HG02678 (cell line): Measurements from ENCODE around the gene MVB12A.

Source experiments
- ATAC-seq: cut with Tn5 transposase; IDR thresholded peaks from one replicate; pipeline ENCODE4 v1.9.1; 2021; ENCODE audit warnings: mild to moderate bottlenecking, moderate library complexity; ENCODE audit not compliant: unreplicated experiment

MVB12A gene

DNA sequence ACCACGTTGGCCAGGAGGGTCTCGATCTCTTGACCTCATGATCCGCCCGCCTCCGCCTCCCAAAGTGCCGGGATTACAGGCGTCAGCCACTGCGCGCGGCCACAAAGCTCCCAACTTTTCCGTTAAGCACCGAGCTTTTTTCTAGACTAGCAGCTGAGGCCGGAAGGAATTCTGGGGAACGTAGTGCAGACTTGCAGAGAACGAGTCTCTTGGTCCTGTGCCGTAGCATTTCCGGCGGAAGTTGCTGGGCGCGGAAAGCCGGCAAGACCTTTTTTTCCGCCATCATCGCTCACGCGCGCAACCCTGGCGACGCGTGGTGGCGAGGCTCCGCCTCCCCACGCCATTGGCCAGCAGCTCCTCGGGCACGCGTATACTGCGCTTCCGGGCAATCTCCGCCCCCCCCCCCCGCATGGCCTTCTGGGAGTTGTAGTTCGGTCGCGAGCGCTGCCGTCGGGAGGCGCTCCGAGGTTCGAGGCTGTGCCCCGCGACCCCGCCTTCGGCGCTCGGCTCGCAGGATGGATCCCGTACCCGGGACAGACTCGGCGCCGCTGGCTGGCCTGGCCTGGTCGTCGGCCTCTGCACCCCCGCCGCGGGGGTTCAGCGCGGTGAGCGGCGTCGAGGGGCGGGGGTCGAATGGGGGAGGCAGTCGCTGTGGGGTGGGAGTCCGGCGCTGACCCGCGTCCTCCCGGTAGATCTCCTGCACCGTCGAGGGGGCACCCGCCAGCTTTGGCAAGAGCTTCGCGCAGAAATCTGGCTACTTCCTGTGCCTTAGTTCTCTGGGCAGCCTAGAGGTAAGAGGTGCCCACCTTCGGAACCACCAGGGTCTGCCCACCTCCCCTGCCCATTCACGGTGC lies at the start of gene MVB12A:
Gene MVB12A (plus strand): TSS at position 427 of the 854 bp plus-strand sequence. CDS start 89 bp downstream, at position 516.
- ATAC-seq, result peak; percentile 83

DNA sequence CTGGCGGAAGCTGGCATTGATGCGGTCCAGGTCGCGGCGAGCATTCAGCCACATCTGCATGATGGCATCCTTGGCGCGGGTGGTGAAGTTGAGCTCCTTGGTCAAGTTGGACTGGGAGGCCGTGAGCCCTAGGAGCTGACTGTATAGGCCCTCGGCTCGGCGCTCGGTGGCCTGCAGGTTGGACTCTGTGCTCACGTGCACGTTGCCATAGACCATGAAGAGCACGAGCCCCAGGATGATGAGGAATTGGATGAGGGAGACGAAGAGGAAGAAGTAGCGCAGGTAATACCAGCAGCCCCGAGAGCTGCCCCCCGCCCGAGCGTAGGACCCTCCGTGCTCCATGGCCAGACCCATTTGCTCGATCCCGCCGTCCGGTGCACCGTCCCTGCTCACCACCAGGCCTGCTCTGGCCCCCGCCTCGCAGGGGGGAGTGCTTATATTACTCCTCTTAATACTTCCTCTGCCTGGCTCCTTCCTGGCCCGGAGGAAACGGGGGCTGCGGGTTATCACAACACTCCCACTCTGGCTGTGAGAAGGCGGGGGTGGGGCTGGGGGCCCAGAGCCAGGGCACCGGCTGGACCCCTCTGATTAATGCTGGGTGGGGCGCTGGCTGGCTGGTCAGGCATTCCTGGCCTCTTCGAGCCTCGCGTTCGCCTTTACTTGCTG lies 42.8 kb upstream of the MVB12A start, which contains the start of gene PLVAP:
Gene PLVAP (minus strand): TSS at position 408 of the 666 bp plus-strand sequence. CDS start 54 bp downstream, at position 354.
- ATAC-seq, result no peak

DNA sequence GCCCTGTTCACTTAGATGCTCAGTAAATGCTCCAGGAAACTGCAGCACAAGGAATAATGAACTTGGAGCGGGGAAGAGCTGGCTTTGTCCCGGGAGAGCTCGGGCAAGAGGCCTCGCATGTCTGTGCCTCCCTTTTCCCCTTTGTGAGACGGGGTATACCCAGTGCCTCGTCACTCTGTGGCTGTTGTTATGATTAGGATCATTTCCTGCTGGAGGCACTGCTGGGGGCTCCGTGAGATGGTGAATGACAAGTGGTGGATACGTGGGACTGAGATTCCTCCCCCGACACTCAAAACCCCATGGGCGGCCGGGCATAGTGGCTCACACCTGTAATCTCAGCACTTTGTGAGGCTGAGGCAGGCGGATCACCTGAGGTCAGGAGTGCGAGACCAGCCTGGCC lies 41.6 kb upstream of the MVB12A start:
- no peak for ATAC-seq

DNA sequence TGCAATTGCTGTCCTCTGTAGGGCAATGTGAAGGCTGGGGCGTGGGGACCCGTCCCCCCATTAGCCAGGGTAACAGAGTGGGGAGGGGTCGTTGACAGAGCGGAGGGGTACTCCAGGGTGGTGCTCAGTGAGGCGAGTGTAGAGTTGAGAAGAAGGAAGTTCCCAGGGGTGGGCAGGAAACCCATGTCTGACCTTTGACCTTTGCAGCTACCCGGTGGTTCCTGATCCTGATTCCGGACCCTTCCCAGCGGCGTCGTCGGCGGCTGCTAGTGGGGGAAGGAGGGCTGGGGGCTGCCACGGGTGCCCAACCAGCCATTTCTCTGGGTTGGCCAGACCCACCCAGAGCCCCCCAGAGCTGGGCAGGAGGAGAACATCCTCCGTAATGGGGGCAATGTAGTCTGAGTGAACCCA lies 40.6 kb upstream of the MVB12A start:
- ATAC-seq, result no peak

DNA sequence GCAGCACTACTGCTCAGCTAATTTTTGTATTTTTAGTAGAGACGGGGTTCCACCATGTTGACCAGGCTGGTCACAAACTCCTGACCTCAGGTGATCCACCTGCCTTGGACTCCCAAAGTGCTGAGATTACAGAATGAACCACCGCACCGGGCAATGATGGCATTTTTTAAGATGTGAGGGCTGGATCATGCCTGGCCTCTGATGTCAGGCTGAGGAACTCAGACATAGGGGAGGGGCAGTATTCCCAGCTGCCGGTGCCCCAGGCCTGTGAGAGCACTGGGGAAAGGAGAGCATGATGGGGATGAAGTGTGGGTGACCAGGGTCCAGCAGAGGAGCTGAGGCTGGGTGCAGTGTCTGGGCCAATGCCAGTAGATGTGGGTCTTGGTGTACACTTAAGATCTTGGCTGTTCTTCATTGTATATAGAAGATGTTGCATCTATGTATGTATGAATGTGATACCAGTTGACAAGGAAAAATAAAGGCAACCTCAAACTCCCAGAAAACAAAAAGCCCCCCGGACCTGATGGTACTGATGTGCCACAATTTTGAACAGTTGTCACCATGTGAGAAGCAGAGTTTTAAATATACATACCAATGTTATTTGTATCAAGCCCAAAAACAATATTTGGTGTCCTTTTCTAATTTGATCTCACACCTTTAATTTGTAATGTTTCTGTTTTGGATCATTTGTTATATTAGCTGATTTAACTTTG lies 39.3 kb upstream of the MVB12A start:
- no peak for ATAC-seq

DNA sequence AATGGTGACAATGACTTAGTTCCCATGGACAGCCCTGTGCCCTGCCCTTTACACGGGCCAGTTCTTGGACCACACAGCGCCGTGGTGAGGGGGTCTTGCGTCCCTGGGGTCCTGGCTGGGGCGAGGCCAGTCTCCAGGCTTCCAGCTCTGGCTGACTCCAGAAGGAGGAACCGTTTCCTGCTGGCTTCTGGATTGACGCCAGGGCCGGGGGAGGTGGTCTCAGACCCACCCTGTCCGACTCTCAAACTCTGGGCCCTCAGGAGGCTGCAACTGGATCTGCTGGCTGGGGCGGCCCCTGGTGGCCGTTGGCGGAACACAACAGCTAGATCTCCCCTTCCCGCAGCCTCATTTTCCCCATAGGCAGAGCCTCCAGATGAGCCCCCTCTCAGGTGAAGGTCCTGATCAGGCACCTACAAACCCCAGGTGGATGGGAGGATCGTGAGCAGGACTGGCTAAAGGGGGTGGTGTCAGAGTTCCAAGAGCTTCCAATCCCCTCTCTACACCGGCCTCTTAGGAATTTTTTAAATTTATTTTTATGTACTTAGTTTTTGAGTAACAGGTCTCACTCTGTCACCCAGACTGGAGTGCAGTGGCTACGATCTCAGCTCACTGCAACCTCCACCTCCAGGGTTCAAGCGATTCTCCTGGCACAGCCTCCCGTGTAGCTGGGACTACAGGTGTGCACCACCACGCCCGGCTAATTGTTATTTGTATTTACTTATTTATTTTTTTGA lies 33.8 kb upstream of the MVB12A start:
- no peak for ATAC-seq

DNA sequence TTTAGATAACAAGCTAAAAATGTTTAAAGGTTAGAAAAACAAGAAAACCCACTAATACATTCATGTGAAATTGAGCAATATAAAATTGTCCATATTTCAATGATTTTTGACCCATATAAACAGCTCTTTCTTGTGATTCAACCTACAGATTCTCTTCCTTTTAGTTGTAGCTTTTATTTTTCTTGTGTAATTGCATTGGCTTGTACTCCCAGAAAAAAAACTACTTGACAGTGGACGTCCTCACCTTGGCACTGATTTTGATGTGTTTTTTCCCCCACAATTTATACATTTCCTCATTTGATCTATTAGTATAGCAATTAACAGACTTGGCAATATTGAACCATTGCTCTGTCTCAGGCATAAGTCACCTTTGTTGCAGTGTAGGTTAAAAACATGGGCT lies 30.6 kb upstream of the MVB12A start:
- ATAC-seq, result no peak

DNA sequence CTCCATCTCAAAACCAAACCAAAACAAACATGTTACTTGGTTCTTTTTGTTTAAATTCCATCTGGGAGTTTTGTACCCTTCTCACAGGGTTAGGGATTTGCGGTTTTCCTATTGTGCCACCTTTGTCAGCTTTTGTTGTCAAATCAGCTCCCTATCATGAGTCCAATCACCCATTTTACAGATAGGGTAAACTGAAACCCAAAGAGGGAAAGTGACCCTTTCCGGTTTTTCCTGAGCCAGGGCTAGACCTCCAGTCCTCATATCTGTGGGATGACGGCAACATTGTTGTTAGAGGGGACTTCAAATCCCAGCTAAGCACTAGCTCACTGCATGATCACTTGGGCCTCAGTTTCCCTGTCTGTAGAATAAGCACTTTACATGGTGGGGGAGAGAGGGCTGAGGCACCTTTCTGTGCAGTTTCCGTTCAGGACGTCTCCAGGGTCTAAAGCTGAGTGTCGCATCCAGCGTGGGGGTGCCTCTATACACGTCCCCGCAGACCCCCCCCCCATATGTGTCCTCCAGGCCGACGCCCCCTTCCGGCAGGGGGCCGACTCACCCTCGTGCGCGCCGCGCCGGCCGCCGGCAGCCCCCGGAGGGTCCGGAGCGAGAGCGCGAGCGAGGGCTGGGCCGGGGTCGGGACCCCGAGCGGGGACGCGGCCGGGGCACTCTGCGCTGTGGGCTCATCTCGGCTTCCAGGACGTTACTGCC lies 29.7 kb upstream of the MVB12A start:
- ATAC-seq, result no peak

DNA sequence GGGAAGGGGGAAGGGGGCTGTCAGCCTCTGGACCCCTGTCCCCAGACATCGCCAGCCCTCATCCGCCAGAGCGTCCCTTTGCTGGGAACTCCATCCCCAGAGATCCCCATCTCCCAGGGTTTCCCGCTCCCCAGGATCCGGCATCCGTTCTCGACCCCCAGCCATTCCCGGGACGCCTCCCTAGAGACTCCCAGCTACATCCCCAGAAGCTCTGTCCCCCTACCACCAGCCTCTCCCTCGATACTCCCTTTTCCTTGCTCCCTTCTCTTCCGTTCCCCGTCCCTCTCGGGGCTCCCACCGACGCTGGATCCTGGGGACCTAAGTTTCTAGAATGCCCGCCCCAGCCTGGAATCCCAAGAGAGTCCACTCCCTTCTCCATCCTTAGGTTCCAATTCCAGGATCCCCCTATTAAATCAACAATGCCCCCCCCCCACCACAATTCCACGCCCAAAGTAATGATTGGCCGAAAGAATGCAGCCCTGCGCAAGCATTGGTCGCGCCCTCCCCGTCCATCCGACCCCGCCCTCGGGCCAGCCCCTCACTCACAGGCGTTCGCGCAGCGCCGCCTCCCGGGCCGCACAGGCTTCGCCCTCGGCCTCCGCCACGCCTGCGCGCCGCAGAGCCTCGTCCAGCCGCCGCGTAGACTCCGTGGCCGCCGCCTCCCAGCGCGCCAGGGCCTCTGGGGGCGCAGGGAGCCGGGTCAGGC lies 29.0 kb upstream of the MVB12A start:
- peak; percentile 94 for ATAC-seq

DNA sequence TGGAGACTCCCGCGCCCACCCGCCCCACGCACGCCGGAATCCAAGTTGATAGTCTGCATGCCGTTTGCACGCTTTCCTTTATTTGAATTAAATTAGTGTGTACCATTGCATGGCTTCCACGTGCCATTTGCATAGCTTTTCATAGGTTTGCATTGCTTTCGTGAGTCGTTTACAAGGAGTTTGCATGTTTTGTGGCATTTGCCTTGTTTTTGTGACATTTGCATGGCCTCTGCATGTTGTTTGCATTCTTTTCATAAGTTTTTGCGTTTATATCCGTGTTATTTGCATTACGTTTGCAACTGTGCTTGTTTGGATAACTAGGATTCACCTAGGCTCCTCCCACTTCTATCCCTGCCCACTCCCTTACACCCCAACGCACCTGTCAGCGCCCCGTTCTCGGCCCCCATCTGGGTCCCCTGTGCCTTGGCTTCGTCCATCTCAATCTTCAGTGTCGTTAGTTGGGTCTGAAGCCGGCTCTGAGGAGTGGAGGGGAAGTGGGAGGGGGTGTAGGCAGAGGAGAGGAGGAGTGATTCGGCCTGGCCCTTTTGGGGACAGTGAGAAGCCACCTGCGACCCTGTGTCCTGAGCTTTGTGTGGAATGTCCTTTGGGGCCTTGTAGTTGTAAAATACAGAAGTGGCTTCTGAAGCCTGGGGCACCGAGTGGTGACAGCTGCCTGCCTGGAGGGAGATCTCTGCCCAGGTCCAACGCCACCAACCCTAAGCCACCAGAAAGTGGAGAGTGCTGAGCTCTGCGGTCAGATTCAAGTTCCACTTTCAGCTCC lies 28.3 kb upstream of the MVB12A start:
- ATAC-seq, result no peak

DNA sequence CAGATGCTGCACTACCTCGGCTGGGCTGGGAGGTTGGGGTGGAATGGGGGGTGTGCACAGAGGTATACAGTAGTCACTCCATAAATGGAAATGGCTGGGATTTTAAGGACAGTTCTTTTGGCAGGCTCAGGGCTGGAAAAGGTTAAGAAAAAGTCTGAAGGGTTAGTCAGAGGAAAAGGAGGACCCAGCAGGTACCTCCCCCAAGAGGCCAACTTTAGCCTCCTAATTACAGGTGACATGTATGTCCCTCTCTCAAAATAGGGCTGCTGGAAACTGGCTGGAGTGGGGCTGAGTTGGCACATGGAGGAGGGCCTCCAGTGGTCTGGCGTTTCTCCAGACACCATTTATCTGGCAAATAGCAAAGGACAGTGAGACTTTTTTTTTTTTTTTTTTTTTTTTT lies 26.8 kb upstream of the MVB12A start:
- no peak for ATAC-seq

DNA sequence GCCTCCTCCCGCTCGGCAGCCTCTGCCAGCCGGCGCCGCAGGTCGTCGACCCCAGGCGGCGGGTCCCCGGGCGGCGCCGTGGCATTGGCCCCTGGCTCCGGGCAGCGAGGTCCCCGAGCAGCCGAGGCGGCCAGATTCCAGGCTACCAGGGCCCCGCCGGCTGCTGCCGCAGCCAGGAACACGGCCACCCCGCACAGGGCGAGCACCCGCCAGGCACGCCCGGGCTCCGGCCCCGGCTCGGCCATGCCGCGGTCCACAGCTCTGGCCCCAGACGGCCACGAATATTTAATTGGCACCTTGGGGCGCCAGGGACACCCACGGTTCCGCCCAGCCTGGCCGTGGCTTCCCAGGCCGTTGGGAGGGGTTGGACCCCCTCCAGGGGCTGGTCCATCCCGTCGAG lies 25.9 kb upstream of the MVB12A start, which contains the start of gene CCDC194:
Gene CCDC194 (minus strand): TSS at position 283 of the 400 bp plus-strand sequence. CDS start 38 bp downstream, at position 245.
- ATAC-seq, result no peak

DNA sequence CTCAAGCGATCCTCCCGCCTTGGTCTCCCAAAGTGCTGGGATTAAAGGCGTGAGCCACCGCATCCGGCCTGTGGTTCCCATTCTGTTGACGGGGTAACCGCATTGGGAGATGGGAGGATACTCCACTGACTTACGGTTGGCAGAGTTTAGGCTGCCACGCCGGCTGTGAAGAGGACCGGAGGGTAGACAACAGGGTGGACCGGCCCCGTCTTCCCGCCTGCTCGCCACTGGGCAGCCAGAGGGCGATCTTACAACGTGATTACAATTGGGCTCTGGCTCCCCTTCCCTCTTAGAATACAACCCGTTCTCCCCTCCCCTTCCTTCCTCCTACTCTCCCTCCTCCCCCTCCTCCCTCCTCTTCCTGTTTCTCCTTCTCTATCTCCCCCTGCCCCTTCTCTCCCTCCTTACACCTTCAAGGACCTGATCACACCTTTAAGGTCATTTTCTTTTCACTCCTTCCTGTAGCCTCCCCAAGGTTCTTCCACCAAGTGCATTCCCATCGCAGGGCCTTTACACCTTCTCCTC lies 24.9 kb upstream of the MVB12A start:
- no peak for ATAC-seq

DNA sequence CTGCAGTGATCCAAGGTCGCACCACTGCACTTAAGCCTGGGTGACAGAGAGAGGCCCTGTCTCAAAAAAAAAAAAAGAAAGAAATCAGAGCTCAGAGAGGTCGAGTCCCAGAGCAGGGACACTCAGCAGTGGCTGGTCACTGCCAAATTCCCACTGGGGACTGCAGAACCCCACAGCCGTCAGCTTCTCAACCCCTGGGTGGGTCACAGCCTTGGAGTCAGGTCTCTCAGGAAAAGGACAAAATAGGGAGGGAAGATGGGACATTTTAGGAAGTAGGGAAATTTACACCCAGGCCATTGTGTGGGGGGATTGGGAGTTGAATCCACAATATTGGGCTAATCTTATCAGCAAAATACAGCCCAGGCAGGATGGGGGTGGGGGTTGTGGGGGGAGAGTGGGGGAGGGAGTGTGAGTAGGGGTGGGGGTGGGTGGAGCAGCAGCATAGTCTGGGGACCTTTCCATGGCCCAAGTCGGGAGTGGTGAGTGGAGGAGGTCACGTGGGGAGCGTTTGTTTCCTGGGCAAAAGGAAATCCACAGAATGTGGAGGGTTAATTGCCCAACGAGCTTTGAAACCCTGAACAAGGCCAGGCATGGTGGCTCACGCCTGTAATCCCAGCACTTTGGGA lies 20.8 kb upstream of the MVB12A start:
- ATAC-seq, result no peak

DNA sequence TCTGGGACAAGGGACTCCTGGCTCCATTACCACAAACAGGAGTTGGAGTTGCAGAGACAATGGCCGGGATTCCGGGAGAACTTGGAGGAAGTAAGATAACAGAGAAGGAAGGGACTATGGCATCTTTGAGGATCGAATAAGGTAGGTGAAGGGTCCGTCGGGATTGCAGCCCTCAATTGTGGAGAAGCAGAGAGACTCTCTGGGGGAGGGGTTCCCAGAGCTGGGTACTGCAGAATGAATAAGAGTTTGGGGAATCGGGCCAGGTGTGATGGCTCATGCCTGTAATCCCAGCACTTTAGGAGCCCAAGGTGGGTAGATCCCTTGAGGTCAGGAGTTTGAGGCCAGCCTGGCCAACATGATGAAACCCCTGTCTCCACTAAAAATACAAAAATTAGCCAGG lies 18.2 kb upstream of the MVB12A start:
- no peak for ATAC-seq

DNA sequence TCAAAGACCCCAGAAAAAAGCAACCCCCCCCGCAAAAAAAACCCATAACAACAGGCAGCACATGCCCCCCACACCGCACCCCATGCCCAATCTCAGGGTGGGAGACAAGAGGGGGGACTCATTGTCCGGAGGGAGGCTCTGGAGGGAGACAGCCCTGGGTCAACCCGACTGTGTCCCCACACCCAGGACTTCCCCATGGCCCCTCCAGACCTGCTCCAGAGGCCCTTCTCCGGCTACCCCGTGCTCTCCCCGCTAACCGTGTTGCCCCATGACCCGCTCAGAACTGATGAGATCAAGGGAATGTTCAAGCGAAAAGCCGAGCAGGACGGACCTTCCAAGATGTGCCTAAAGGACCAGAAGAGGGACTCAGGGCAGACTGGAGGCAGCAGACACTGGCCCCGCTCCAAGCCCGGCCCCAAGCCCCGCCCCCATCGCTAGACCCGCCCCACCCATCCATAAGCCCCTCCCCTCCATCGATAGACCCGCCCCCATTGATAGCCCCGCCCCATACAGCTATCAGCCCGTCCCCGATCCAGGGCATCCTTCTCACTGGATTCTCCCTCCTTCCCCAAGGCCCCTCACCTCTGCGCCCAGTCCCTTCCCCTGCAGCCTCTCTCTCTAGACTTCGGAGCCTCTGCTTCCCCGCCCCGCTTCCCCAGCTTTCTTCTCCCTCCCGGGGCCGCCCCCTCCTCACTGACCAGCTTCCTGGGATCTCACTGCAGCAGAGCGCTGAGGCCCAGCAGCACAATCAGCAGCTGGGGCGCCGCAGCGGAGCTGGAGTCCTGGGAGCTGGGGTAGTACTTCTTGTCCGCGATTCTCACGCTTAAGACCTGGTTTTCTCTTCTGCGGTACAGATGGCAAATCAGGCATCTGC lies 16.6 kb upstream of the MVB12A start:
- no peak for ATAC-seq

DNA sequence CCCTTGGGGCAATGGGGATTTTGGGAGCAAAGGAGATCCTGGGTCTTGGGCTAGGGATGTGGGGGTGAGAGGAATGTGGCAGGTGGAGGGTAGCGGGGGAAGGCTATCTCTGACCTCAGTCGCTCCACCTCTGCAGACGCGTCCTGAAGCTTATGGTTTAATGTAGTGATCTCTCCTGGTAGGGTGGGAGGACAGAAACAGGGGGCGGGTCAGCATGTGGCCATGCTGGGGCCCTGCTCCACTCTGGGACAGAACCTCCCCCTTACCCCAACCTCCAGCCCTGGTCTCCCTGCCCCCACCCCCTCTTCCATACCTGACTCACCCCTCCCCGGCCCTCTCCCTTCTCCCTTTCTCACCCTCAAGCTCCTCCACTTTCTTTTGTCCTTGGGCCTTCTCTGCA lies 15.8 kb upstream of the MVB12A start:
- no peak for ATAC-seq
